Measurements from ENCODE around the gene MAD1L1.

DNA sequence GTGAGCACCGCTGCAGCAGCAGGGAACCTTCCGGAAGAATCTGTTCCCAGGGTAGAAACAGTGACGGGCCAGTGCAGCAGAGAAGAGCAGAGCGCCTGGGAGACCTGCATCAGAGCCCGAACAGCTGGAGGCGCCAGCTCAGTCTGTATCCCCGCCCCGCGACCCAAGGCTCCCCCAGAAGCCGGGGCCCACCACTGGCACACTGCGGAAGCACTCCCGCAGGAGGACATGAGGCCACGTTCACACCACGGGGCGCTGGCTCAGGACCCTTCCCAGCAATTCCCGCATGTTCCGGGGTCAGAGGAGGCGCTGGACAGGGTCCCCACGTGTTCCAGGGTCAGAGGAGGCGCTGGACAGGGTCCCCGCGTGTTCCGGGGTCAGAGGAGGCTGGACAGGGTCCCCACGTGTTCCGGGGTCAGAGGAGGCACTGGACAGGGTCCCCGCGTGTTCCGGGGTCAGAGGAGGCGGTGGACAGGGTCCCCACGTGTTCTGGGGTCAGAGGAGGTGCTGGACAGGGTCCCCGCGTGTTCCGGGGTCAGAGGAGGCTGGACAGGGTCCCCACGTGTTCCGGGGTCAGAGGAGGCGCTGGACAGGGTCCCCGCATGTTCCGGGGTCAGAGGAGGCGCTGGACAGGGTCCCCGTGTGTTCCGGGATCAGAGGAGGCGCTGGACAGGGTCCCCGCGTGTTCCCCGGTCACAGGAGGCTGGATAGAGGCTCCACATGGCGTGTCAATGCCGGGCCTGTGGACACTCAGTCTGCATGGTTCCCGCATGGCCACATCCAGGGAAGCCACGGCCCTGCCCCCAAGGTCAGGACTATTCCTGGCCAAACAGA, 117.6 kb downstream of the MAD1L1 start:
- TF ChIP-seq, protein P1, sequence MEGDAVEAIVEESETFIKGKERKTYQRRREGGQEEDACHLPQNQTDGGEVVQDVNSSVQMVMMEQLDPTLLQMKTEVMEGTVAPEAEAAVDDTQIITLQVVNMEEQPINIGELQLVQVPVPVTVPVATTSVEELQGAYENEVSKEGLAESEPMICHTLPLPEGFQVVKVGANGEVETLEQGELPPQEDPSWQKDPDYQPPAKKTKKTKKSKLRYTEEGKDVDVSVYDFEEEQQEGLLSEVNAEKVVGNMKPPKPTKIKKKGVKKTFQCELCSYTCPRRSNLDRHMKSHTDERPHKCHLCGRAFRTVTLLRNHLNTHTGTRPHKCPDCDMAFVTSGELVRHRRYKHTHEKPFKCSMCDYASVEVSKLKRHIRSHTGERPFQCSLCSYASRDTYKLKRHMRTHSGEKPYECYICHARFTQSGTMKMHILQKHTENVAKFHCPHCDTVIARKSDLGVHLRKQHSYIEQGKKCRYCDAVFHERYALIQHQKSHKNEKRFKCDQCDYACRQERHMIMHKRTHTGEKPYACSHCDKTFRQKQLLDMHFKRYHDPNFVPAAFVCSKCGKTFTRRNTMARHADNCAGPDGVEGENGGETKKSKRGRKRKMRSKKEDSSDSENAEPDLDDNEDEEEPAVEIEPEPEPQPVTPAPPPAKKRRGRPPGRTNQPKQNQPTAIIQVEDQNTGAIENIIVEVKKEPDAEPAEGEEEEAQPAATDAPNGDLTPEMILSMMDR (IDR thresholded peaks at IDR 0.05; ENCODE audit: low read depth, low read length, missing input control), result no peak
- no peak for TF ChIP-seq GABPA (IDR thresholded peaks at IDR 0.05 in 1 of 2, conservative IDR thresholded peaks at IDR 0.05 in 1 of 2)
- TF ChIP-seq, protein P2, sequence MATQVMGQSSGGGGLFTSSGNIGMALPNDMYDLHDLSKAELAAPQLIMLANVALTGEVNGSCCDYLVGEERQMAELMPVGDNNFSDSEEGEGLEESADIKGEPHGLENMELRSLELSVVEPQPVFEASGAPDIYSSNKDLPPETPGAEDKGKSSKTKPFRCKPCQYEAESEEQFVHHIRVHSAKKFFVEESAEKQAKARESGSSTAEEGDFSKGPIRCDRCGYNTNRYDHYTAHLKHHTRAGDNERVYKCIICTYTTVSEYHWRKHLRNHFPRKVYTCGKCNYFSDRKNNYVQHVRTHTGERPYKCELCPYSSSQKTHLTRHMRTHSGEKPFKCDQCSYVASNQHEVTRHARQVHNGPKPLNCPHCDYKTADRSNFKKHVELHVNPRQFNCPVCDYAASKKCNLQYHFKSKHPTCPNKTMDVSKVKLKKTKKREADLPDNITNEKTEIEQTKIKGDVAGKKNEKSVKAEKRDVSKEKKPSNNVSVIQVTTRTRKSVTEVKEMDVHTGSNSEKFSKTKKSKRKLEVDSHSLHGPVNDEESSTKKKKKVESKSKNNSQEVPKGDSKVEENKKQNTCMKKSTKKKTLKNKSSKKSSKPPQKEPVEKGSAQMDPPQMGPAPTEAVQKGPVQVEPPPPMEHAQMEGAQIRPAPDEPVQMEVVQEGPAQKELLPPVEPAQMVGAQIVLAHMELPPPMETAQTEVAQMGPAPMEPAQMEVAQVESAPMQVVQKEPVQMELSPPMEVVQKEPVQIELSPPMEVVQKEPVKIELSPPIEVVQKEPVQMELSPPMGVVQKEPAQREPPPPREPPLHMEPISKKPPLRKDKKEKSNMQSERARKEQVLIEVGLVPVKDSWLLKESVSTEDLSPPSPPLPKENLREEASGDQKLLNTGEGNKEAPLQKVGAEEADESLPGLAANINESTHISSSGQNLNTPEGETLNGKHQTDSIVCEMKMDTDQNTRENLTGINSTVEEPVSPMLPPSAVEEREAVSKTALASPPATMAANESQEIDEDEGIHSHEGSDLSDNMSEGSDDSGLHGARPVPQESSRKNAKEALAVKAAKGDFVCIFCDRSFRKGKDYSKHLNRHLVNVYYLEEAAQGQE (IDR thresholded peaks at IDR 0.05), result no peak
- TF ChIP-seq, protein P3, sequence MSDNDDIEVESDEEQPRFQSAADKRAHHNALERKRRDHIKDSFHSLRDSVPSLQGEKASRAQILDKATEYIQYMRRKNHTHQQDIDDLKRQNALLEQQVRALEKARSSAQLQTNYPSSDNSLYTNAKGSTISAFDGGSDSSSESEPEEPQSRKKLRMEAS (IDR thresholded peaks at IDR 0.05), result no peak
- TF ChIP-seq, protein P4, sequence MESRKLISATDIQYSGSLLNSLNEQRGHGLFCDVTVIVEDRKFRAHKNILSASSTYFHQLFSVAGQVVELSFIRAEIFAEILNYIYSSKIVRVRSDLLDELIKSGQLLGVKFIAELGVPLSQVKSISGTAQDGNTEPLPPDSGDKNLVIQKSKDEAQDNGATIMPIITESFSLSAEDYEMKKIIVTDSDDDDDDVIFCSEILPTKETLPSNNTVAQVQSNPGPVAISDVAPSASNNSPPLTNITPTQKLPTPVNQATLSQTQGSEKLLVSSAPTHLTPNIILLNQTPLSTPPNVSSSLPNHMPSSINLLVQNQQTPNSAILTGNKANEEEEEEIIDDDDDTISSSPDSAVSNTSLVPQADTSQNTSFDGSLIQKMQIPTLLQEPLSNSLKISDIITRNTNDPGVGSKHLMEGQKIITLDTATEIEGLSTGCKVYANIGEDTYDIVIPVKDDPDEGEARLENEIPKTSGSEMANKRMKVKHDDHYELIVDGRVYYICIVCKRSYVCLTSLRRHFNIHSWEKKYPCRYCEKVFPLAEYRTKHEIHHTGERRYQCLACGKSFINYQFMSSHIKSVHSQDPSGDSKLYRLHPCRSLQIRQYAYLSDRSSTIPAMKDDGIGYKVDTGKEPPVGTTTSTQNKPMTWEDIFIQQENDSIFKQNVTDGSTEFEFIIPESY (IDR thresholded peaks at IDR 0.05), result no peak
- no peak for TF ChIP-seq SP1 (IDR thresholded peaks at IDR 0.05)
- no peak for TF ChIP-seq JUND (IDR thresholded peaks at IDR 0.05)
- TF ChIP-seq TAF1 (conservative IDR thresholded peaks at IDR 0.05), result no peak
- no peak for TF ChIP-seq YY1 (IDR thresholded peaks at IDR 0.05)
